SHP77 treated with DMSO at 0.1 percent for 48 hours (cell line): Measurements from ENCODE around the gene BEST1.
"Not testable (repeated sequence)": the region's sequence is repeated elsewhere in the genome, so short reads cannot be mapped to it uniquely, and the experiment has no call there.

Experiments used
- DNase-seq: peaks from one replicate; lab custom pipeline; 2025; lab: John Stamatoyannopoulos, UW

BEST1 gene

GRCh38 chr11:61949169-61950034 is 749 bp upstream of the BEST1 start:
- peak; percentile 70 for DNase-seq

- DNase-seq, result no peak
These were observed 1.5 kb downstream of the BEST1 start for GRCh38 chr11:61951484-61952135.

- DNase-seq, result no peak
These were observed 2.7 kb downstream of the BEST1 start for GRCh38 chr11:61952882-61953281.

- DNase-seq, result not testable (repeated sequence)
These were observed 3.5 kb downstream of the BEST1 start for GRCh38 chr11:61953632-61954031.

GRCh38 chr11:61954106-61954850 is 4.1 kb downstream of the BEST1 start:
- DNase-seq, result no peak

GRCh38 chr11:61954851-61955421 is 4.8 kb downstream of the BEST1 start:
- DNase-seq, result no peak

- DNase-seq, result no peak
These were observed 5.4 kb downstream of the BEST1 start for GRCh38 chr11:61955422-61956135.

GRCh38 chr11:61956191-61957020 is 6.3 kb downstream of the BEST1 start:
- DNase-seq, result no peak

- no peak for DNase-seq
These were observed 7.0 kb downstream of the BEST1 start for GRCh38 chr11:61957021-61957770.

- no peak for DNase-seq
These were observed 8.4 kb downstream of the BEST1 start for GRCh38 chr11:61958590-61958989.

GRCh38 chr11:61959114-61959513 is 9.0 kb downstream of the BEST1 start:
- DNase-seq, result no peak

GRCh38 chr11:61959678-61960077 is 9.5 kb downstream of the BEST1 start:
- DNase-seq, result no peak

GRCh38 chr11:61960532-61960931 is 10.4 kb downstream of the BEST1 start:
- no peak for DNase-seq

GRCh38 chr11:61961570-61962212 is 11.5 kb downstream of the BEST1 start:
- DNase-seq, result no peak

GRCh38 chr11:61962213-61963015 is 12.3 kb downstream of the BEST1 start:
- DNase-seq, result no peak

- no peak for DNase-seq
These were observed 12.8 kb downstream of the BEST1 start for GRCh38 chr11:61963016-61963281.

- no peak for DNase-seq
These were observed 13.3 kb downstream of the BEST1 start for GRCh38 chr11:61963282-61964057.

- DNase-seq, result no peak
These were observed 14.0 kb downstream of the BEST1 start for GRCh38 chr11:61964058-61964665.
